ENCODE data around the gene FLYWCH1. TPM values are rescaled to one million over a fixed set of nuclear protein-coding genes. Genes with fewer than 3 reads are reported as not detected.

The FLYWCH1 gene
- total RNA-seq, 2 experiments from 2014 or later, result 33.4 to 34.9 TPM

- Mint-ChIP-seq H3K27ac (no peak overlapping the region), H3K36me3 (ENCODE audit: low read depth) (peaks cover 14% of the 10 kb centered on the region), H3K27me3 (no peaks in the 10 kb centered on the region), H3K9me3 (no peaks in the 10 kb centered on the region), H3K4me3 (no peak overlapping the region), H3K4me1 (ENCODE audit: low read depth) (peaks cover 13% of the 10 kb centered on the region)
- no peak for TF ChIP-seq CTCF (IDR thresholded peaks at IDR 0.05)
- DNase-seq (no peak), ATAC-seq (no peak)
- intact Hi-C loops (cut with micrococcal nuclease), result no loop called here
- ChIA-PET CTCF (interaction anchor here (1.0 to 2.5 kb wide), 6 partner anchors 13 to 49 kb away, joined by 3 to 14 read pairs (median 8); partner anchors contain the start of genes KREMEN2 and PAQR4), POLR2A (no interaction called here)
These were observed 70.7 kb downstream of the FLYWCH1 start for GRCh38 chr16:2982402-2982801.

- Mint-ChIP-seq H3K27ac (no peak overlapping the region), H3K4me3 (peak overlapping the region; percentile 27), H3K9me3 (no peaks in the 10 kb centered on the region), H3K36me3 (ENCODE audit: low read depth) (peaks cover 4% of the 10 kb centered on the region), H3K27me3 (no peaks in the 10 kb centered on the region), H3K4me1 (ENCODE audit: low read depth) (peaks cover 9% of the 10 kb centered on the region)
- peak; percentile 97 for TF ChIP-seq CTCF (IDR thresholded peaks at IDR 0.05)
- ChIA-PET POLR2A (no interaction called here), CTCF (interaction anchor here (1.0 to 2.6 kb wide), 9 partner anchors 14 to 58 kb away, joined by 3 to 14 read pairs (median 7); partner anchors contain the start of genes KREMEN2 and PAQR4)
- peak; percentile 82 for DNase-seq
- ATAC-seq, result peak; percentile 62
- intact Hi-C loops (cut with micrococcal nuclease), result no loop called here
These were observed 72.0 kb downstream of the FLYWCH1 start for GRCh38 chr16:2983706-2984136.

- ChIA-PET POLR2A (no interaction called here), CTCF (interaction anchor here (1.4 to 2.3 kb wide), 2 partner anchors 16 to 43 kb away, joined by 7 to 14 read pairs; partner anchors contain the start of gene PAQR4)
- TF ChIP-seq CTCF (IDR thresholded peaks at IDR 0.05), result no peak
- intact Hi-C loops (cut with micrococcal nuclease), result no loop called here
- Mint-ChIP-seq H3K4me1 (ENCODE audit: low read depth) (peaks cover 6% of the 10 kb centered on the region), H3K27ac (no peak overlapping the region), H3K9me3 (no peaks in the 10 kb centered on the region), H3K27me3 (no peaks in the 10 kb centered on the region), H3K4me3 (no peak overlapping the region), H3K36me3 (ENCODE audit: low read depth) (no peaks in the 10 kb centered on the region)
- ATAC-seq, result no peak
- no peak for DNase-seq
These were observed 73.7 kb downstream of the FLYWCH1 start for GRCh38 chr16:2985462-2985861.

- intact Hi-C loops (cut with micrococcal nuclease), result no loop called here
- ChIA-PET CTCF (interaction anchor here (2.3 kb wide), 1 partner anchor 43 kb away, joined by 14 read pairs; no protein-coding TSS in a partner anchor), POLR2A (no interaction called here)
These were observed 74.2 kb downstream of the FLYWCH1 start for GRCh38 chr16:2985893-2986355.

More at GRCh38 chr16:2985893-2986355, 74.2 kb downstream of the FLYWCH1 start:
- no peaks in the 10 kb centered on the region for H3K27me3 Mint-ChIP-seq
- no peak for TF ChIP-seq CTCF (IDR thresholded peaks at IDR 0.05)
- H3K9me3 Mint-ChIP-seq, result no peaks in the 10 kb centered on the region
- no peak overlapping the region for H3K27ac Mint-ChIP-seq
- DNase-seq (no peak), ATAC-seq (no peak)
- H3K4me1 Mint-ChIP-seq (ENCODE audit: low read depth), result peaks cover 6% of the 10 kb centered on the region
- H3K4me3 Mint-ChIP-seq, result no peak overlapping the region
- H3K36me3 Mint-ChIP-seq (ENCODE audit: low read depth), result no peaks in the 10 kb centered on the region

All from activated CD8-positive, alpha-beta T cell treated with anti-CD3 and anti-CD28 coated beads for 36 hours (primary cell).